HCT116 (cell line): ENCODE results near the gene FEV. TPM values are rescaled to one million over a fixed set of nuclear protein-coding genes. Genes with fewer than 3 reads are reported as not detected.

Experiments used
- ATAC-seq: fragments of 200-7000 bp; cut with Tn5 transposase; 2 replicates; pipeline ENCODE4 v1.9.1; 2020; ENCODE audit warnings: mild to moderate bottlenecking, moderate library complexity
- BruUV-seq: library from RNA; stranded (reverse); fragments of 400-500 nt; replicated peaks from 2 replicates; lab custom pipeline; 2021; lab: Mats Ljungman, UMichigan
- CTCF ChIA-PET: fragments of 300-600 bp; sonication (Branson Sonifier 250); formaldehyde crosslinking; loops from one replicate; lab custom pipeline; 2021; ENCODE audit warnings: antibody characterized with exemption; lab: Charles Lee
- POLR2A ChIA-PET: fragments of 300-600, 350-600 bp; sonication (Branson Sonifier 250); formaldehyde crosslinking; loops from one replicate; lab custom pipeline; 2021; ENCODE audit warnings: antibody characterized with exemption; lab: Charles Lee
- RAD21 ChIA-PET, 2 experiments: fragments of 300-600 bp; sonication (Branson Sonifier 250); formaldehyde crosslinking; loops; one replicate each; lab custom pipeline; 2023; ENCODE audit warnings: low total read pairs in 2 of 2; ENCODE audit not compliant: uncharacterized antibody in 2 of 2, unreplicated experiment in 2 of 2, low non-redundant PET in 1 of 2; lab: Charles Lee
- DNase-seq: peaks from one replicate; pipeline ENCODE4 v3.0.0-alpha.2; 2010; ENCODE audit warnings: low read depth, low spot score
- H2AFZ ChIP-seq: fragments of 200-600 bp; shearing (Covaris generic), sonication (generic); 2 replicates; pipeline ENCODE4 v1.6.1; 2017; ENCODE audit warnings: low read depth, mixed run types, mixed read lengths, antibody characterized with exemption, low read length; ENCODE audit not compliant: poor library complexity, severe bottlenecking
- H3K27ac ChIP-seq: 2 replicates; pipeline ENCODE4 v1.5.1; 2012; ENCODE audit warnings: low read depth, low read length
- H3K27me3 ChIP-seq: fragments of 200-600 bp; sonication (generic); 2 replicates; pipeline ENCODE4 v1.6.1; 2016; ENCODE audit warnings: mixed run types, low read length, mixed read lengths; ENCODE audit not compliant: insufficient read depth
- H3K36me3 ChIP-seq, 2 experiments: fragments of 200-500 bp in 1 of 2; fragments of 200-600 bp in 1 of 2; sonication (Bioruptor generic) in 1 of 2; sonication (generic) in 1 of 2; 2 replicates each; pipeline versions ENCODE4 v1.5.1 to v1.6.1; 2014 to 2016; ENCODE audit warnings: low read length in 2 of 2, inconsistent platforms in 1 of 2, mixed read lengths in 1 of 2, mixed run types in 1 of 2; ENCODE audit not compliant: insufficient read depth in 2 of 2, control insufficient read depth in 1 of 2
- H3K4me1 ChIP-seq, 2 experiments: fragments of 200-600 bp in 1 of 2; sonication (generic) in 1 of 2; 2 replicates each; pipeline versions ENCODE4 v1.5.1 to v1.6.1; 2012 to 2017; ENCODE audit warnings: low read length in 2 of 2, inconsistent platforms in 1 of 2, mild to moderate bottlenecking in 1 of 2, mixed read lengths in 1 of 2, mixed run types in 1 of 2, moderate library complexity in 1 of 2; ENCODE audit not compliant: insufficient read depth in 2 of 2, control insufficient read depth in 1 of 2
- H3K4me2 ChIP-seq: fragments of 200-600 bp; sonication (generic); 2 replicates; pipeline ENCODE4 v1.6.1; 2017; ENCODE audit warnings: mixed run types, low read length, mixed read lengths
- H3K4me3 ChIP-seq, 2 experiments: fragments of 200-600 bp in 1 of 2; sonication (generic) in 1 of 2; replicated peaks in 1 of 2; 2 replicates each; pipeline ENCODE4 v1.5.1; 2011 to 2016; ENCODE audit warnings: low read length in 2 of 2, control low read depth in 1 of 2, low read depth in 1 of 2, mild to moderate bottlenecking in 1 of 2, mixed read lengths in 1 of 2, mixed run types in 1 of 2
- H3K79me2 ChIP-seq: fragments of 200-600 bp; sonication (generic); 2 replicates; pipeline ENCODE4 v1.6.1; 2017; ENCODE audit warnings: mild to moderate bottlenecking, mixed run types, low read length, moderate library complexity, mixed read lengths; ENCODE audit not compliant: insufficient read depth
- H3K9ac ChIP-seq: fragments of 200-600 bp; sonication (generic); 2 replicates; pipeline ENCODE4 v1.6.1; 2016; ENCODE audit warnings: low read length, mixed read lengths
- H3K9me2 ChIP-seq: fragments of 200-600 bp; sonication (generic), shearing (Covaris generic); 2 replicates; pipeline ENCODE4 v1.6.1; 2017; ENCODE audit warnings: mixed run types, mild to moderate bottlenecking, moderate library complexity; ENCODE audit not compliant: insufficient read depth
- H3K9me3 ChIP-seq, 2 experiments: fragments of 200-500 bp in 1 of 2; fragments of 200-600 bp in 1 of 2; sonication (Bioruptor generic) in 1 of 2; sonication (generic) in 1 of 2; 2 replicates each; pipeline ENCODE4 v1.6.1; 2014 to 2017; ENCODE audit warnings: low read length in 2 of 2, mixed read lengths in 2 of 2, inconsistent platforms in 1 of 2, low read depth in 1 of 2, mild to moderate bottlenecking in 1 of 2, mixed run types in 1 of 2, moderate library complexity in 1 of 2; ENCODE audit not compliant: control insufficient read depth in 1 of 2, insufficient read depth in 1 of 2
- H4K20me1 ChIP-seq: fragments of 200-600 bp; sonication (generic), shearing (Covaris generic); 2 replicates; pipeline ENCODE4 v1.6.1; 2017; ENCODE audit warnings: mixed run types, mild to moderate bottlenecking, moderate library complexity; ENCODE audit not compliant: insufficient read depth
- EGR1 ChIP-seq: IDR thresholded peaks from 2 replicates; pipeline ENCODE4 v1.6.1; 2012; ENCODE audit warnings: low read depth
- ELF1 ChIP-seq: IDR thresholded peaks from 2 replicates; pipeline ENCODE4 v1.6.1; 2012; ENCODE audit warnings: low read depth, borderline replicate concordance
- EZH2 ChIP-seq: fragments of 200-600 bp; sonication (generic); IDR thresholded peaks from 2 replicates; pipeline ENCODE4 v1.6.1; 2017; ENCODE audit warnings: antibody characterized with exemption, mixed run types
- FOSL1 ChIP-seq: IDR thresholded peaks from 2 replicates; pipeline ENCODE4 v1.6.1; 2012; ENCODE audit warnings: low read depth
- JUND ChIP-seq: IDR thresholded peaks from 2 replicates; pipeline ENCODE4 v1.6.1; 2012
- MAX ChIP-seq: IDR thresholded peaks from 2 replicates; pipeline ENCODE4 v1.6.1; 2012
- POLR2A ChIP-seq: IDR thresholded peaks from 2 replicates; pipeline ENCODE4 v1.7.0; 2011; ENCODE audit warnings: borderline replicate concordance; ENCODE audit not compliant: insufficient read depth, insufficient read length; ENCODE audit errors: extremely low read depth
- POLR2AphosphoS5 ChIP-seq: IDR thresholded peaks from 2 replicates; pipeline ENCODE4 v1.6.1; 2011; ENCODE audit warnings: mild to moderate bottlenecking, low read depth, low read length, moderate library complexity
- RAD21 ChIP-seq: IDR thresholded peaks from 2 replicates; pipeline ENCODE4 v1.6.1; 2012; ENCODE audit warnings: low read depth, mild to moderate bottlenecking
- SIN3A ChIP-seq: IDR thresholded peaks from 2 replicates; pipeline ENCODE4 v1.6.1; 2012; ENCODE audit warnings: low read depth
- SP1 ChIP-seq: IDR thresholded peaks from 2 replicates; pipeline ENCODE4 v1.6.1; 2012; ENCODE audit warnings: low read depth
- TCF7L2 ChIP-seq: IDR thresholded peaks from 2 replicates; pipeline ENCODE4 v1.7.0; 2011; ENCODE audit warnings: borderline replicate concordance, inconsistent platforms; ENCODE audit not compliant: insufficient read depth, insufficient read length; ENCODE audit errors: extremely low read depth
- intact Hi-C: fragments of 100-400 bp; cut with micrococcal nuclease; formaldehyde crosslinking; loops from 2 replicates; pipeline ENCODE4 v1.10.0; 2022
- total RNA-seq: library from RNA; stranded (reverse); gene quantifications from one replicate; pipeline ENCODE4 v1.2.1, GENCODE V29; 2021; ENCODE audit not compliant: unreplicated experiment

FEV gene
- total RNA-seq, 1 experiment from 2014 or later: not detected

GRCh38 chr2:219030177-219030940 lies 45.4 kb upstream of the FEV start:
- ATAC-seq (peak; percentile 10; the same call in 1 of the 2 replicates), DNase-seq (no peak)
- Histone ChIP-seq H3K27ac (no peak overlapping the region), H3K9ac (no peak overlapping the region), H2AFZ (no peak overlapping the region), H3K79me2 (no peaks in the 10 kb centered on the region), H3K4me1 (no peaks in the 10 kb centered on the region; a peak in 1 of 4 replicates), H3K36me3 (no peaks in the 10 kb centered on the region), H3K9me3 (no peaks in the 10 kb centered on the region), H3K9me2 (no peaks in the 10 kb centered on the region), H3K4me3 (no peak overlapping the region), H3K4me2 (no peak overlapping the region), H4K20me1 (no peaks in the 10 kb centered on the region), H3K27me3 (peaks cover 22% of the 10 kb centered on the region)
- no TSS peak for BruUV-seq
- CTCF ChIA-PET: interaction anchor here (0.6 to 5.3 kb wide), 43 partner anchors 9 to 358 kb away, joined by 3 to 97 read pairs (median 4); partner anchors contain the start of gene DNPEP
- RAD21 ChIA-PET: interaction anchor here (0.7 to 1.8 kb wide), 6 partner anchors 50 to 124 kb away, joined by 3 to 19 read pairs (median 4); no protein-coding TSS in a partner anchor
- TF ChIP-seq RAD21: no peak
- no peak for TF ChIP-seq ELF1
- TF ChIP-seq POLR2A: no peak
- TF ChIP-seq EZH2: no peak
- no peak for TF ChIP-seq POLR2AphosphoS5
- no peak for TF ChIP-seq JUND
- no peak for TF ChIP-seq EGR1
- TF ChIP-seq SP1: no peak
- TF ChIP-seq FOSL1: no peak
- no peak for TF ChIP-seq TCF7L2
- TF ChIP-seq SIN3A: no peak
- no peak for TF ChIP-seq MAX
- intact Hi-C loops: no loop called here
- POLR2A ChIA-PET: interaction anchor here (1.0 kb wide), 1 partner anchor 125 kb away, joined by 3 read pairs; no protein-coding TSS in a partner anchor
